LHCN-M2 (cell line): ENCODE measurements around the gene ESAM. TPM values are rescaled to one million over a fixed set of nuclear protein-coding genes. Genes with fewer than 3 reads are reported as not detected.
A peak's percentile ranks its signal among the peaks of the same experiment; 100 is the strongest.

Experiments
- DNase-seq: peaks from one replicate; pipeline ENCODE4 v3.0.0-alpha.2; 2012; ENCODE audit warnings: low read depth
- total RNA-seq: library from RNA; depleted of rRNA; stranded (reverse); fragments of >200 nt; gene quantifications from 2 replicates; pipeline ENCODE4 v1.2.3, GENCODE V29; 2014

The ESAM gene
- total RNA-seq, 1 experiment from 2014 or later, result 0.06 TPM

DNA sequence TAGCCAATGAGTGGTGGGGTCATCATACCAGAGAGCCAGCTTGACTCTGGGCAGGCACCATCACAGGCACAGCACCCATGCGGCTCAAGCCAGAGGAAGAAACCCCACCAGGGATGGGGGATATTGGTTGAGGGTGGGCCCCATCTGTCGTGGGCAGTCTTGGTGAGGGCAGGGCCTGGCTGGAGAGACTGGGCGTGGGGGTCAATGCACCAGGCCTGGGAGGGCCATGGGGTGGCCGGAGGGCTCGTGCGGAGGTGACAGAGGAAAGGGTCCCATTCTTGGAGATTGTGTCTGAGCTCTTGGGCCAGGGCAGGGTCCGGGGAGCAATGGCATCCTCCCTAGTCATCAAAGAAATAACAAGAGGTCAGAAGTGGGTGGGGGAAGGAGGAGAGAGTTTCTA, 8.5 kb downstream of the ESAM start:
- DNase-seq, result no peak

DNA sequence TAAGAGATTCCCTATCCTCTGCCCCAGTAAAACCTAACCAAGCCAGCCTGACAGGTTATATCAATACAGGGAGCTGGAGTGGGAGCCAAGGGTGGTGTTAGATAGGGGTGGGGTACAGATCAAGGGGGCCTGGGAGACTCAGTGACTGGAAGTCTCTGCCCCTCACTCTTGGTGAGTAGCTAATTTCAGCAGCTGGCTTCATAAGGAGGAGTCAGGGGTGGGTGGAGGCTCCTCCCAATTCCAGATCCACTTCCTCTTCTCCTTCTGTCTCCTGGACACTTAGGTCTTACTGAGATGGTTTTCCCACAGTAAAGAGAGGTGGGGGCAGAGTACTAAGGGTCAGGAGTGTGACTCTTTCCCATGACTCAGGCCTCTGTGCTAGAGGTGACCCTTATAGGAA, 8.9 kb downstream of the ESAM start:
- no peak for DNase-seq

DNA sequence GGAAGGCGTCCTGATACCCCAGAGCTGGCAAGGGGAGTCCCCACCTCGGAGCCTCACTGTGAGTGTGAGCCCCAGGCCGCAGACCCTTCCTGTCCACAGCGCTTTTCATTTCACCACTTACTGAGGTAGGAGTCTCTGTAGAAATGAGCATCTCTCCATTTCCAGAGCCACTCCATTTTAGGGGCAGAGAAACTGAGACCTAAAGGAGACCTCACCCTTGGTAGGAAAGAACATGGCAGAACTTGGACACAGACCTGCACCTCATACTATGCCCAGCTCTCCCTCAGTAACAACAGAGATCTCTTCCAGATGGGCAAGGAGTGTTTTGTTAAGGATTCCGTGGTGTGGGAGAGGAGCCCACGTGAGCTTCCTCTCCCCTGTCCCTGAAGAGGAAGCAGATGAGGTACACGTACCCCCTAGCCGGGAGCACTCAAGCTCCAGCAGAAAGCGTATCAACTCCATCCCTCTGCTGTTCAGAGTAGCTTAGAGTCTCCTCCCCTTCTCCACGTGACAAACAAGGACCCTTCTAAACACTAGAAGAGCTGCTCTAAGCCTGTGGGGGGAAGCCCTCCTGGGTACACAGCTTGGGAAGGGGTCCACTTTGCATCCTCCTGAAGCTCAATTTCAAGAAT, 9.5 kb downstream of the ESAM start:
- DNase-seq, result no peak

DNA sequence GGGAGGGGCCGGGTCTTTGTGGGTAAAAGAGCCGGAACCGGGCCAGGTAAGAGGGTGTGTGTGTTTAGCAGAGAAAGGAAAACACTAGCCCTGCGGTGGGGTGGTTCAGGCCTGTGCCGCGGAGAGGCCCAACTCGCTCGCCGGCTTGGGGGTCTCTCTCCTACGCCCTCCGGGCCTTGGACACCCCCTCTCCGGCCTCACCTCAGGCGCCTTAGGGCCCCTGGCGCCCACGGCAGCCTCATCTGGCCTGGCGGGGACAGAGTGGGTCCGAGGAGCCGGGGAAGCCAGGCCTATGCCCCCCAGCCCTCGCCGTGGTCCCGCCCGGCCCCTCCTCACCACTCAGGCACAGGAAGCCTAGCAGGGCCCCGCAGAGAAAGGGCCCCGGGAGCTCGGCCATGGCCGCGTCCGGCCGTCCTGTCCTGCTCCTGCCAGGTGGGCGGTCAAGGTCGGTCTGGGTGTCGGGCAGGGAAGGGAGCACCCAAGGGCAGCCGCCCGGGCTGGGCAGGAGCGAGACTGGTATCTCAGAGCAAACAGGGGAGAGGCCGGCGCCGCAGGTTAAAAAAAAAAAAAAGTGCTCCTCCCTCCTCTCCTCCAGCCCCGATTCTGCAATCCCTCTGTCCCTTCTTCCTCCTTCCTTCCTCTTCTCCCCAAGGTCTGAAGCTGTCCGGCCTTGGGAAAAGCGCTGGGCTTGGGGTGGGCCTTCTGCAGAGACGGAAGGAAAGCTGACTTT, 10.2 kb downstream of the ESAM start, which contains the start of gene VSIG2:
TSS of gene VSIG2 (minus strand) at position 515 of the 730 bp plus-strand sequence. CDS start at position 397, 118 bp downstream.
- no peak for DNase-seq

DNA sequence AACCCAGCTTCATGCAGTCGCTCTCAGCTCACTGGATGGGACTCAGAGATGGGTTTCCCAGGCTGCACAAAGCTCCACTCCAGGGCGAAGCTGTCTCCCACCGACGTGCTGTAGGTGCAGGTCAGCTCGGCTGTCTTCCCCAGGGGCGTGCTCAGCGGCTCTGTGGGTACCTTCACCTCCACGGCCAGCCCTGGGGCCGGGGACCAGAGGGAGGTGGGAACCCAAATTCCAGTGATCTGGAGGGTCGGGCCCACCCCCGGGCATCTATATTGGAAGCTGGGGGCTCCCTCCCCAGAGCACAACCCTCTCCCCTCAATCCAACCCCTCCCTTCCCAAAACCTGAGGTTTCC, 10.7 kb downstream of the ESAM start:
- no peak for DNase-seq

DNA sequence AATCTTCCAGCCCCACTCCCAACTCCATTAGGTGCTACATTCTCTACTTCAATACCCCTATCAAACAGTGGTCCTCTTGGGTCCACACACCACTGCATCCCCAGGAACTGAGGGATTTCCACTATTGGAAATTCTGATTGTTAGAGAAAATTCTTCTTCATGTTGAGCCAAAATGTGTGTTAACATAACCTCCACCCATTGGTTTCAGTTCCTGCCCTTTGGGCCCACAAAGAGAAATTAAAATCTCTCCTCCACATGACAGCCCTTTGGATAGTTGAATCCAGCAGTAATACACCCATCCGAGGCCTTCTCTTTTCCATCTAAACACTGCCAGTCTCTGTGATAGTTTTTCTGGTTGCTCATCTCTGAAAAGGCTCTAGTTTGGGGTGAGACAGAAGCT, 12.2 kb downstream of the ESAM start:
- no peak for DNase-seq

DNA sequence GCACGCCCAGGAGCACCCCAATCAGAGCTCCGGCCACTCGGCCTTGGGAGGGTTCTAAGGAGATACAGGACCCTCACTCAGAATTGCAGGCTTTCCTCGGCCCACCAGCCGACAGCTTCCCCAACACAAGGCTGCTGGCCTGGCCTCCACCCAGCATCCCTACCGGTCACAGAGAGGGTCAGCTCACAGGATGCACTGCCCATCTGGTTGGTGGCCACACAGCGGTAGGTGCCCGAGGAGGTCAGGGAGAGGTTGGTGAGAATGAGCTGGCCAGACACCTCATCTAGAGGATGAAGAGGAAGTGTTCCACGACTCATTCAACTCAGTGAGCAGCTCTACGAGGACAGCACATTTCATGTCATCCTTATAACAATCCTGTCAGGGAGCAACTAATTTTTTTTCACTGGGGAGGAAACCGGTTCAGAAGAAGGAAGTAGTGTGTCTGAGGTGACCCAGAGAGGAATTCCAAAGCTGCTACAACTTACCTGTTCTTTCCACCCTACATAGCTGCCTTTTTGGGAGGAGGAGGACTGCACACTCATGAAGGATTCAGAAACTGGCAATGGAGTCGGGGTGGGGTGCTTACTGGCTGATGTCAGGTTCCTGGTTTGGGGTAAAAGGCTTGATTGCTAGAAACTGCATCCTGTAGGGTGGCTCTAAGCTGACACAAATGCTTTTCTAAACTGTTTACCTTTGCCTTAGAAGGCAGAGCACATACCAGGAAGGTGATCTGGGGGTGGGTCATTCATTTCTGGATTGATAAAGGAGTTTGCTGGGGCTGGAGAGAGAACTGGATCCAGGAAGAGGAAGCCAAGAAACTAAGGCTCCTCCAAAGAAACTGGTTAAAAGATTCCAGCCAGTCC, 13.4 kb downstream of the ESAM start:
- DNase-seq, result peak; percentile 35

DNA sequence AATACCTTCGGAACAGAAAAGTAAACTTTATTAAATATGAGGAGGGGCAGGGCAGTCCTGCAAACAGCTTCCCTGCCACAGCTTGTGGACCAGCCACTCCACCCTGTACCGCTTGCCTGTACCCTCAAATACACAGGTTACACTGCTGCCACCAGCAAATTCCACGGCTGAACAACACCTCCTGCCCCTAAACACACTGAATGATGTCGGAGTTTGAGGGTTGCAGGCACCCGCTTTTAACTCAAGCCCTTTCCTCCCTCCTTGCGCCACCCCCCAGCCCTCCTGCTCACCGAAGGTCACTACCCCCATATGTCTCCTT, 14.0 kb downstream of the ESAM start:
- no peak for DNase-seq

DNA sequence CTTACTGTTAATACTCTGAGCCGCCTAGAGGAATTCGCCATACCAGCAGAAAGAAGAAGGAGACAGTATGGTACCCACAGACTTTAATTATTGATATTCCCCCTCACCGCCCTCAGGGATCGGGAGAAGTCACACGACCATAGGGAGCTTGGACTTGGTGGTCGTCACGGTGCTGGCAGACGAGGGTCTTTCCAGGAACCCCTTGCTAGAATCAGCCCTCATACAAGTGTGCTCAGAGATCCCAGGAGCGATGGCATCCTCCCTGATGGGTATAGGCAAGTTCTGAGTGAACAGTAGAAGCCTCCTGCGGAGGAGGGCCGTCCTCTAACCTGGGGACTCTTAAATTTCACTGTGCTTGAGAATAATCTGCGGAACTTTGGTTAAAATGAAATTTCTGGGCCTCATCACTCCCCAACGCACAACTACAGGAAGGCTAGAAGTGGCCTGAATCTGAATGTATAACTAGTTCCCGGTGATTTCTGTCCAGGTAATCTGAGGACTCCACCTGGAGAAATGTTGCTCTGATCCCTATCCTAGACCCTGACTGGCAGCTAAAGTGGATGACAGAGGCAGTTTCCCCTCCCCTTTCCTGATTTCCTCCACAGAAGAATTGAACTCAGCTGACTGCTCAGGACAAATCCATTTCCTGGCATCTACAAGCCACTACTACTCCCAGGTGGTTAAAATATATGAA, 14.5 kb downstream of the ESAM start:
- no peak for DNase-seq

DNA sequence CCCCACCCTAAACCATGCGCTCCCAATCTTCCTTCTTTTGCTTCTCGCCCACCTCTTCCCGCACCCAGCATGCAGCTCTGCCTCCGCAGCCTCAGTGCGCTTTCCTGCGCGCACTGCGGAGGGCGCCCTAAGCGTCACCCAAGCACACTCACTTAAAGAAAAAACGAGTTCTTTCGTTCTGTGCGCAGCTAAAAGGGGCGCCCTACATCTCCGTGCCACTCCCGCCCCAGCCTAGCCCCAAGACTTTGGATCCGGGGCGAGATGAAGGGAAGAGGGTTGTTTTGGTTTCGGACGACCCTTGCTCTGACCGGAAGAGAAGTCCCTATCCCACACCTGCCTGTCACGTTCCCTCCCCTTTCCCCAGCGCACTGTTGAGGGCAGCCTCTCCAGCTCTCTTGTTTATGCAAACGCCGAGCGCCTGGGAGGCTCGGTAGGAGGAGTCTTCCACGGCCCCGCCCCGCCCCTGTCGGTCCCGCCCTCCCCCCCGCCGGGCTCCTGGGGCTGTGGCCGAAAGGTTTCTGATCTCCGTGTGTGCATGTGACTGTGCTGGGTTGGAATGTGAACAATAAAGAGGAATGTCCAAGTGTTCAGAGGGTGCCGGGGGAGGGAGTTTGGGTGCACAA, 15.4 kb downstream of the ESAM start:
- DNase-seq, result peak; percentile 56

DNA sequence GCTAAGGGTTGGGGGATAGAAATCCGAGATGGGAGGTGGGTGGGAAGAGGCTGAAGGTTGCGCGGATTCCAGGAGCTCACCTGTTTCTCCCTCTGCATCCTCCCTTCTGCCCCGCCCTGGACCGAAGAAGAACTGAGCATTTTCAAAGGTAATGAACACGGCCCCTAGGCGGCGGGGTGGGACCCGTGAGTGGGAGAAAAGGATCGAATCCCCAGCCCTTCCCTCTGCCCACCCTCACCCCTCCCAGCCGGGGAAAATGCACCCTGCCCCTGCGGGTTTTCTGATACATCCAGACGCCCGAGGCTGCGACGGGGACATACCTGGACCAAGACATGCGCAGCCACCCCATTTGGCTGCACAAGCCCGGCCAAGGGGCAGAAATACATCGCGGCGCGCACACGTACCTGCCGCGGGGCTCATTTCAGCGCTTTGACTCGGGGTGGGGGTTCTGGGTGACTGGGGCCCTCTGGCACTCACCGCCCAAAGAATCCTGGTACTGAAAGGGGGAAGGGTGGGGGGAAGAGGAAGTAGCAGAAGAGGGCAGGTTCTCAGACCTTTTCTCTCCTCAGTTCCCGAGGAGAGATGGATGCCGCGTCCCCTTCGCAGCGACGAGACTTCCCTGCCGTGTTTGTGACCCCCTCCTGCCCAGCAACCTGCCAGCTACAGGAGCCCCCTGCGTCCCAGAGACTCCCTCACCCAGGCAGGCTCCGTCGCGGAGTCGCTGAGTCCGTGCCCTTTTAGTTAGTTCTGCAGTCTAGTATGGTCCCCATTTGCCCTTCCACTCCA, 16.1 kb downstream of the ESAM start:
- no peak for DNase-seq

DNA sequence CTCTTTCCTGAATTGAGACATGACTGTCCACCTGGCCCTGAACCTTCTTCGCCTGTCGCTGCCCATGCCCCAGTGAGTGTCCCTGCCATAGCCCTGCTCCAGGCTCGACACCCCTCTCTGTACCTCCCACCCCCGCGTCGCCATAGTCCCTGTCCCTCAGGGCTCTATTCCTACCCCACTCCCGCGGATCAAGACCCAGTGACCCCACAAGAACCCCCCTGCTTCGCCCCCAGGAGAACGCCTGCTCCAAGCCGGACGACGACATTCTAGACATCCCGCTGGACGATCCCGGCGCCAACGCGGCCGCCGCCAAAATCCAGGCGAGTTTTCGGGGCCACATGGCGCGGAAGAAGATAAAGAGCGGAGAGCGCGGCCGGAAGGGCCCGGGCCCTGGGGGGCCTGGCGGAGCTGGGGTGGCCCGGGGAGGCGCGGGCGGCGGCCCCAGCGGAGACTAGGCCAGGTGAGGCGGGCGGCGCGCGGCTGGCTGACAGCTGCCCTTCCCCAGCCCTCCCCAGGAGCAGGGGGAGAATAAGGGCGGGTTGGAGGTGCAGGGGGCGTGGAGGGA, 16.7 kb downstream of the ESAM start:
- DNase-seq, result no peak

DNA sequence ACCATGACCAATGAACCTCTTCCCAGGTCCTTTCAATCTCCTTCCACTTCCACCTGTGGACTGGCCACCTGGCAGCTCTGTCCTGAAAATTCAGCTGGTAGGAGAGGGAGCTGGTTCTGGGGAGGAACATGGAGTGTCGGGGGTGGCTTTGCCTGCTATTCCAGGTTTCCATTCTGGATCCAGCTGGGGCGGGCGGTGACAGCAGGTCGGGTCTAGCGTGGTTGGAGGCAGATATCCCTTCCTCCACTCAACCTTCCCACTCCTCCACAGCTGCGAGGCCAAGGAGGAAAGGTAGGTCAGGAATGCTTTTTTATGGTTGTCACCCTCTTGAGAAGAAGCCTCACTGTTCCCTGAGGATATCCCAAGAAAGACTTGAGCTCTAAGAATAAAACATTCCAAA, 19.0 kb downstream of the ESAM start:
- DNase-seq, result no peak

DNA sequence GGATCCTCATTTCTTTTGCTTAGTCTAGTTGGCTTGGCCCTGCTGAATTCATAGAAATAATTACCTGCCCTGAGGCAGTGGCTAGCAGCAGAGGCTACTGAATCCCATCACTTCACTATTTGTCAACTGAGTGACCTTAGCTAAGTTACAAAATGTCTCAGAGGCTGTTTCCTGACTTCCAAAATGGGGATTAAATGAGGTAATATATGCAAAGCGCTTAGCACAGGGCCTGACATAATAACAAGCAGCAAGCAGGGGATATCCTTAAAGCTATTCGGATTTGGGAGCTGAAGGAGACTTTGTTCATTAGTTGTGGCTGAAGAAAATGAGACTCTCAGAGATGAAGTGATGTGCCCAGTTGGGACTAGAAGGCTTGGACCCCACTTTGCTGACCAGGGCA, 19.5 kb downstream of the ESAM start:
- DNase-seq, result no peak

DNA sequence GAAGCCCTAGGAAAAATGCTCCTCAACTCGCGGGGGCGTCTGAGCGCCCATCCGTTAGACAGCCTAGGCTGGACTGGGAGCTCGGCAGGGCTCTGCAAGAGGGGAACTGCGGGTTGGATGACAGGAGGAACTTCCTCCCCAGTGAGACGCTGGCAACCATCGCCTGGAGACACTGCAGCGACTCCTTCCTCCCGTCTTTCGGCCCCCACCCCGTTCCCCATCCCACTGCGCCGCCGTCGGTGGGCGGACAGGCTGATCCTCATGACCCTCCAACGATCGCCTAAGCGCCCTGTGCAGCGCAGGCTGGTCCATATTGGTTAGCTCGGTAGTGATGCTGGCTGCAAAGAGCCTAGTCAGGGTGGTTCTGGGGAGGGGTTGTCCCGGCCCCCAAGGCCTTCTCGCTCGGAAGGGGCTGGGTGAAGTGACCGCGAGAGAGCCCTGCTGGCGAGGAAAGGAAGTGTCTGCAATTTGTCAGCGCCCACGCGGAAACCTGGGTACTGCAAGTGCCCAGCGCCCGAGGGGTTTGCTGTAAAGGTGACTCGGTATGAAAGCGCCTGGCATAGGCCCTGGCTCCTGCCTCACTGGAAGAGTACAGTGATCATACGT, 21.7 kb downstream of the ESAM start:
- DNase-seq, result no peak

DNA sequence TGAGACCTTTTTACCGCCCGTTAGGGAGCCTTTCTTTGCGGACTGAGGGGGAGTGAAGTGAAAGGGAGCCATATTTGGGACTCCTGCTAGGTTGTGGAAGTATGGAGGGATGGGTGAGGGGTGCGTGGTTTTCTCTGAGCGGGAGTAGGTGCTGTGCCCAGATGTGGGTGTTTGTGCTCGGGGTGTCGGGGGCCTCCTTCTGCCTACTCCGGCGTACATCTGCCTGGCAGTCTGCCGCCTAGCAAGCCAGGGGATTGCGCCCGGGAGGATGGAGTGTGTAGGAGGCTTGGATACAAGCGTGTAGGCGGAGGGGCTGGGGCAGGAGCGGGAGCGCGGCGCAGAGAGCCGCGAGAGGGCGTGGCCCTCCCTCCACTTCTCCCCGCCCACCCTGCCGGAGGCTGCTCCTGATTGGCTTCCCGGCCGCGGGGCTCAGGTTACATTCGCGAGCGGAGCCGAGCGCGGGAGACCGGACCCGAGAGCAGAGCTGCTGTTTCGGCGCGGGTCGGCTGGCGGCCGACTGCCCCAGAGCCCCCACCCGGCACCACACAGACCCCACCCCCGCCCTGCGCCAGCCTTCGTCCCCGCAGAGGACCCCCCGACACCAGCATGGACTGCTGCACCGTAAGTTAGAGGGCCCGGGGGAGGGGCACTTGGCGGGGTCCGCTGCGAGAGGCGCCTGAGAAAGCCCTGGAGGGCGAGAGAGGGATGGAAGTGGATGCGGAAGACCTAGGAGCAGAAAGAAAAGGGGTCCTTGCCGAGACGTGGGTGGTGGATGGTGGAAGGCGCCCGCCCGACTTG, 22.4 kb downstream of the ESAM start, which contains the start of gene NRGN:
TSS of gene NRGN (plus strand) at position 464 of the 798 bp plus-strand sequence. CDS start at position 607, 143 bp downstream.
- DNase-seq, result peak; percentile 76

DNA sequence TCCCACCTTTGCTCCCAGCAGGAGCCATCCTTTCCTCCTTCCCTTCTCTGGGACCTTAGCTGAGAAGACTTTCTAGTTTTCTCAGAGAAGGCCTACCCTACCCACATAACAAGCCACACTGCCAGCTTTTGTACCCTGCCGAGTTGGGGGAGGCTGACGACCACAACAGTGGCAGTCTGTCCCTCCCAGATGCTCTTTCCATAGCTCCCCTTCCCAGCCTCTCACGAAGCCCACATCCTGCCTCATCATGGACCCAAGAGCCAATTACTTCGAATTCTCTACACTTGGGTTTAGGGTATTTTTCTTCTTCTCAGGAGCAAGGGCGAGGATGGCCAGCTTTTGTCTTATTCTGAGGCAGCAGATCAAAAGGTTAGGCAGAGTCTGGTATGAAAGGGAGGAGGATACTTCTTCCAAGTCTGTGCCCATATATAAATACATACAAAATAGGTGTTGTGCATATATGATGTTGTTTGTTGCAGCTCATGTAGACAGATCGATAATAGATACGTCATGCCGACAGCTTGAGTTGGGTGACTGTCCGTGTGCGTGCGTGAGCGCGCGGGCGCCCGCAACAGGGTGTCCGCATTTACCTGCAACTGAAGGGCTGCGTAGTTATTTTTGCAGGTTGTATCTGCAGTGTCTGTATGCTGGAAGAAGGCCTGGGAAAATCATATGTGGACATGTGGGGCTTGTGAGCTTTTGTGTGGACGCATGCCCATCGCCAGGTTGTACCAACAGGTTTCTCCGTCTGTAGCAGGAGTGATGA, 23.2 kb downstream of the ESAM start:
- no peak for DNase-seq

DNA sequence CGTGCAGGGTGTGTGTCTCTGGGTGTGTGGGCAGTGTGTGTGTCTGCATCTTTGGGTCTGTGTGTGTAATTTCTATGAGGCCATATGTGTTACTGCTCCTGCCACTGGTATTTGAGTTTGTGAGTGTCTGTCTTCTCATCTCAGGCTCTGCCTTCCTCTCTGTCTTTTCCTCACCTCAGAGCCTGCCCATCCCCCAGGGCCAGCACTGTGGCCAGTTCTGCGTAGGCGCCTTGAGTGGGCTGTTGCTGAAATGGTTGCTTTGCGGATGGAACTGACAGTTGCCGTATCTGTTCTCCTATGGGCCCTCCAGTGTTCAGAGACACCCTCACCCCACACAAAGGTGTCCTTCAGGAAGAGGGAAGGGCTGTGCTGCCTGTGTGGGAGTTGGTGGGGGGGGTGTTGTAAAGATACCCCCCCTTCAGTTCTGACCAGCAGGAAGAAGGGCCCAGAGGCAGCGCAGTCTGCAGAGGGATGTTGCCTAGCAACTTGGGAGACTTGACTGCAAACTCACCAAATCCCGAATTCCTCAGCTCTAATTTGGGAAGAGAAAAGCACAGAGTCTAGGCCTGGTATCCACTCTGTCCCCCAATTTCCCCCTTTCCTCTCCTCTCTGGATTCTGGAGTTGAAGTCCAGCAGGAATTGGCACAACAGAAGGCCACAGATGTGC, 24.3 kb downstream of the ESAM start:
- no peak for DNase-seq
